ENCODE results near the gene ITIH3. TPM values are rescaled to one million over a fixed set of nuclear protein-coding genes. Genes with fewer than 3 reads are reported as not detected.

ITIH3 gene
- total RNA-seq, 4 donors from 2014 or later: 0.26 to 3.7 (median 1.3) TPM; not detected in 1

DNA sequence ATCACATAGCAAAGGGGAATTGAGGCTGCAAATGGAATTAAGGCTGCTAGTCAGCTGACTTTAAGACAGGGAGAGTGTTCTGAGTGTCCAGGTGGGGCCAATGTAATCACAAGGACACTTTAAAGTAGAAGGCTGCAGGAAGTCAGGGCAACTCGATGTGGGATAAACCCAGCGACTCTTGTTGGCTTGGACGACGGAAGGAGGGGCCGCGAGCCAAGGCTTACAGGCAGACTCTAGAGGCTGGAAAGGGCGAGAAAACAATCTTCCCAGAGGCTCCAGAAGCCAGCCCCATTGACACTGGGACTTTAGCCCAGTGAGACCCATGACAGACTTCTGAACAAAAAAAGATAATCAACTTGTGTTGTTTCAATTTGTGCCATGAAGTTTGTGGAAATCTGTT lies 53.1 kb downstream of the ITIH3 start:
- Histone ChIP-seq H3K27ac (peak overlapping the region in 2 of 4 donors; percentile 57 to 79), H3K27me3 (no peaks in the 10 kb centered on the region), H3K9me3 (no peaks in the 10 kb centered on the region), H3K36me3 (peaks cover 0 to 60% (median 6%) of the 10 kb centered on the region in 3 donors), H3K4me1 (peaks cover 0 to 50% (median 37%) of the 10 kb centered on the region in 3 donors), H3K4me3 (no peak overlapping the region)
- intact Hi-C loops (cut with DNase I): no loop called here
- DNase-seq: no peak
- 86 to 88% methylated on average over 7 of the region's 7 CpGs for WGBS, 2 donors
- TF ChIP-seq POLR2A (IDR thresholded peaks at IDR 0.05): no peak
- TF ChIP-seq, protein P1, sequence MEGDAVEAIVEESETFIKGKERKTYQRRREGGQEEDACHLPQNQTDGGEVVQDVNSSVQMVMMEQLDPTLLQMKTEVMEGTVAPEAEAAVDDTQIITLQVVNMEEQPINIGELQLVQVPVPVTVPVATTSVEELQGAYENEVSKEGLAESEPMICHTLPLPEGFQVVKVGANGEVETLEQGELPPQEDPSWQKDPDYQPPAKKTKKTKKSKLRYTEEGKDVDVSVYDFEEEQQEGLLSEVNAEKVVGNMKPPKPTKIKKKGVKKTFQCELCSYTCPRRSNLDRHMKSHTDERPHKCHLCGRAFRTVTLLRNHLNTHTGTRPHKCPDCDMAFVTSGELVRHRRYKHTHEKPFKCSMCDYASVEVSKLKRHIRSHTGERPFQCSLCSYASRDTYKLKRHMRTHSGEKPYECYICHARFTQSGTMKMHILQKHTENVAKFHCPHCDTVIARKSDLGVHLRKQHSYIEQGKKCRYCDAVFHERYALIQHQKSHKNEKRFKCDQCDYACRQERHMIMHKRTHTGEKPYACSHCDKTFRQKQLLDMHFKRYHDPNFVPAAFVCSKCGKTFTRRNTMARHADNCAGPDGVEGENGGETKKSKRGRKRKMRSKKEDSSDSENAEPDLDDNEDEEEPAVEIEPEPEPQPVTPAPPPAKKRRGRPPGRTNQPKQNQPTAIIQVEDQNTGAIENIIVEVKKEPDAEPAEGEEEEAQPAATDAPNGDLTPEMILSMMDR (IDR thresholded peaks at IDR 0.05): no peak

DNA sequence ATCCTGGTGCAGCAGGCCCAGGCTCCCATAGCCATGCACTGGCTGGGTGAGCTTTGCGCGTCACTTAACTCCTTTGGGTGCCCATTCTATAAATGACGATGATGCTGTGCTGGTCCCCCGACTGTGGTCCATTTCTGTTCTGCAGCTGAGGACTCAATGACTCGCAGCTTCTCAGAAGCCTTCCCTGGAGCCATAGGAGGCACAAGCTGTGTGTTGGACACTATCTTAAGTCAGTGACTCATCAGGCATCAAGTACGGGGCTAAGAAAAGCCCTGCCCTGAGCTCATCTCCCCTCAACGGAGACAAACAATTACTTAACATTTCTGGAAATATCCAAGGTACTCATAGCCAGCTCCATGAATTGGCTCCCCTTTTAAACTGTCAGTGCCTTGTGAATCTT lies 54.0 kb downstream of the ITIH3 start:
- Histone ChIP-seq H3K27me3 (no peaks in the 10 kb centered on the region), H3K27ac (peak overlapping the region in 3 of 4 donors; percentile 42 to 79 (median 57)), H3K9me3 (no peaks in the 10 kb centered on the region), H3K4me1 (peaks cover 0 to 41% (median 28%) of the 10 kb centered on the region in 3 donors), H3K4me3 (no peak overlapping the region), H3K36me3 (peaks cover 0 to 69% (median 6%) of the 10 kb centered on the region in 3 donors)
- intact Hi-C loops (cut with DNase I): no loop called here
- 44 to 48% methylated on average over 4 to 6 of the region's 7 CpGs for WGBS, 2 donors
- TF ChIP-seq, protein P1 (IDR thresholded peaks at IDR 0.05): no peak
- TF ChIP-seq POLR2A (IDR thresholded peaks at IDR 0.05): no peak
- no peak for DNase-seq

DNA sequence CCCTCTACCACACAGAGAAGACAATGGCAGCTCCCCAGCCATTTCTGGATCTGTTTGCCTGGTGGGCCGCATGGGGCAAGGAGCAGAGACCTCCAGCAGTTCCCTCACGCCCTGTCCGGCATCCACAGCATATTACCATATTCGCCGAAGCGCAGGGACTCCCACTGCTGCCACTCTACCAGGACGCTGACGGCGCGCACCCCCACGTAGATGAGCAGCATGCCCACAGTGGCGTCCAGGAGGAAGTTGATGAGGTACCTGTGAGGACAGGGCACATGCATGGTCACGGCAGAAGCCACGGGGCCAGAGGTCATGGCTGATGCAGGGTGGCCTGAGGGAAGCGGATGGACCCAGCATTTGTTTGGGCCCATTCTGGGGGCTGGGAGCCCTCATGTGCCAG lies 55.1 kb downstream of the ITIH3 start:
- WGBS, 2 donors: 95 to 100% methylated on average over 1 to 4 of the region's 15 CpGs
- Histone ChIP-seq H3K27ac (peak overlapping the region in 2 of 4 donors; percentile 39 to 79), H3K4me1 (peaks cover 0 to 30% (median 18%) of the 10 kb centered on the region in 3 donors), H3K36me3 (peaks cover 0 to 79% (median 6%) of the 10 kb centered on the region in 3 donors), H3K4me3 (no peak overlapping the region), H3K27me3 (no peaks in the 10 kb centered on the region), H3K9me3 (no peaks in the 10 kb centered on the region)
- TF ChIP-seq POLR2A (IDR thresholded peaks at IDR 0.05): no peak
- TF ChIP-seq, protein P1 (IDR thresholded peaks at IDR 0.05): no peak
- no peak for DNase-seq
- intact Hi-C loops (cut with DNase I): no loop called here

DNA sequence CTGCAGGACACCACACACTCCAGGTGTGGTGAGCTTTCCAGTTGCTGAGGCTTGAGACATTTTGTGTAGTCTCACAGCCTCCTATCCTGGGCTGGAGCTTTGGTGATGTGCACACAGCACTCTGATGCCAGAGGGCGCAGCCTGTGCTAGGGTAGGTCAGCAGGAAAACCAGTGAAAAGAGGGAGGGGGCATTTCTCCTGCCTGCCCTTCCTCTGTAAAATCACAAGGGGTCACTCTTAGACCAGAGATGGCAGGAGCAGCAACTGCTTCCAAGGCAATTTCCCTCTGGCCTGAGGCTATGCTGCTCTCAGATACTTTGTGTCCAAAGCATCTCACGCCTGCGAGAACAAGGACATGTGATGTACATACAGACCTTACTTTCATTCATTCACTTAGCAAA lies 56.8 kb downstream of the ITIH3 start:
- no peak for DNase-seq
- intact Hi-C loops (cut with DNase I): no loop called here
- Histone ChIP-seq H3K9me3 (no peaks in the 10 kb centered on the region), H3K36me3 (peaks cover 0 to 83% (median 6%) of the 10 kb centered on the region in 3 donors), H3K4me1 (peaks cover 0 to 14% (median 8%) of the 10 kb centered on the region in 3 donors), H3K27me3 (no peaks in the 10 kb centered on the region), H3K27ac (no peak overlapping the region), H3K4me3 (no peak overlapping the region)
- no peak for TF ChIP-seq POLR2A (IDR thresholded peaks at IDR 0.05)
- TF ChIP-seq, protein P1 (IDR thresholded peaks at IDR 0.05): peak in 5 of 6 experiments; percentile 28 to 59 (median 45)
- 74 to 77% methylated on average over 3 of the region's 3 CpGs for WGBS, 2 donors

DNA sequence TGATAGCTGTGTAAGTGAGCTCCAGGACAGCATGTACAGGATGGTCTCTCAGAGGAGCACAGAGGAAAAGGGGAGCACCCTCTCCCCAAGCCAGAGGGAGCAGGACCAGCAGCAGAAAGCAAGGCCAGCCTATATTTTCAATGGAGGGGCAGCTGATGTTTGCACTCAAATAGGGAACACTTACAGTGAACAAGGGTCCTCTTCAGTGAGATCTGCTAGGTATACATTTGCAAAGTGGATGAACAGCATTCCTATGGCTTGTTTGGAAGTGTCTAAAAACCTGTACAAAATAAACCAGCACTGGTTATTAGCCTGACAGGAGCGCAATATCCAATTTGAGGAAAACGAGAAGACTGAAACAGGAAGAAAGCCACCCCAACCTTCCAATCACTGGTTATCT lies 57.8 kb downstream of the ITIH3 start:
- Histone ChIP-seq H3K4me3 (no peak overlapping the region), H3K36me3 (peaks cover 0 to 76% (median 6%) of the 10 kb centered on the region in 3 donors), H3K27ac (no peak overlapping the region), H3K9me3 (no peaks in the 10 kb centered on the region), H3K27me3 (no peaks in the 10 kb centered on the region), H3K4me1 (peaks cover 0 to 12% (median 3%) of the 10 kb centered on the region in 3 donors)
- 75 to 80% methylated on average over 2 of the region's 2 CpGs for WGBS, 2 donors
- DNase-seq: no peak
- TF ChIP-seq POLR2A (IDR thresholded peaks at IDR 0.05): no peak
- TF ChIP-seq, protein P1 (IDR thresholded peaks at IDR 0.05): no peak
- intact Hi-C loops (cut with DNase I): no loop called here

Measured in esophagus squamous epithelium (tissue), 5 donors.